Globus pallidus (tissue), 1 donor: ENCODE results near the gene LAG3.

Source experiments
- DNase-seq: peaks from one replicate; pipeline ENCODE4 v3.0.0-alpha.2; 2015; ENCODE audit warnings: low spot score

LAG3 gene

GRCh38 chr12:6753772-6754356 is 18.5 kb upstream of the LAG3 start:
- no peak for DNase-seq

- DNase-seq = no peak
Measured at GRCh38 chr12:6754411-6754810, 17.9 kb upstream of the LAG3 start.

- DNase-seq = no peak
Measured at GRCh38 chr12:6757028-6757690, 15.2 kb upstream of the LAG3 start.

GRCh38 chr12:6758506-6759095 is 13.7 kb upstream of the LAG3 start:
- DNase-seq = no peak

GRCh38 chr12:6759741-6760140 is 12.6 kb upstream of the LAG3 start:
- DNase-seq = no peak

GRCh38 chr12:6763380-6763779 is 8.9 kb upstream of the LAG3 start:
- no peak for DNase-seq

- DNase-seq = peak; percentile 93
Measured at GRCh38 chr12:6764011-6764828, 8.1 kb upstream of the LAG3 start.

- no peak for DNase-seq
Measured at GRCh38 chr12:6765048-6765633, 7.2 kb upstream of the LAG3 start.

GRCh38 chr12:6765634-6766581 is 6.4 kb upstream of the LAG3 start, which contains the start of gene PTMS:
TSS of gene PTMS (plus strand) at chr12:6766363. CDS start at chr12:6766706, 343 bp downstream.
- no peak for DNase-seq

- no peak for DNase-seq
Measured at GRCh38 chr12:6766651-6767349, 5.5 kb upstream of the LAG3 start.

GRCh38 chr12:6767353-6768319 is 4.7 kb upstream of the LAG3 start:
- no peak for DNase-seq

- DNase-seq = no peak
Measured at GRCh38 chr12:6768437-6768914, 3.8 kb upstream of the LAG3 start.

GRCh38 chr12:6768990-6769389 is 3.3 kb upstream of the LAG3 start:
- DNase-seq = no peak

GRCh38 chr12:6769666-6770065 is 2.7 kb upstream of the LAG3 start:
- DNase-seq = no peak

- no peak for DNase-seq
Measured at GRCh38 chr12:6770094-6770493, 2.2 kb upstream of the LAG3 start.

GRCh38 chr12:6770600-6770999 is 1.7 kb upstream of the LAG3 start:
- DNase-seq = no peak

GRCh38 chr12:6771091-6771495 is 1.2 kb upstream of the LAG3 start:
- no peak for DNase-seq

- DNase-seq = no peak
Measured at GRCh38 chr12:6771509-6772330, 600 bp upstream of the LAG3 start.
